ENCODE data around the gene STS. TPM values are rescaled to one million over a fixed set of nuclear protein-coding genes. Genes with fewer than 3 reads are reported as not detected.
A peak's percentile ranks its signal among the peaks of the same experiment; 100 is the strongest.

The STS gene, protein sequence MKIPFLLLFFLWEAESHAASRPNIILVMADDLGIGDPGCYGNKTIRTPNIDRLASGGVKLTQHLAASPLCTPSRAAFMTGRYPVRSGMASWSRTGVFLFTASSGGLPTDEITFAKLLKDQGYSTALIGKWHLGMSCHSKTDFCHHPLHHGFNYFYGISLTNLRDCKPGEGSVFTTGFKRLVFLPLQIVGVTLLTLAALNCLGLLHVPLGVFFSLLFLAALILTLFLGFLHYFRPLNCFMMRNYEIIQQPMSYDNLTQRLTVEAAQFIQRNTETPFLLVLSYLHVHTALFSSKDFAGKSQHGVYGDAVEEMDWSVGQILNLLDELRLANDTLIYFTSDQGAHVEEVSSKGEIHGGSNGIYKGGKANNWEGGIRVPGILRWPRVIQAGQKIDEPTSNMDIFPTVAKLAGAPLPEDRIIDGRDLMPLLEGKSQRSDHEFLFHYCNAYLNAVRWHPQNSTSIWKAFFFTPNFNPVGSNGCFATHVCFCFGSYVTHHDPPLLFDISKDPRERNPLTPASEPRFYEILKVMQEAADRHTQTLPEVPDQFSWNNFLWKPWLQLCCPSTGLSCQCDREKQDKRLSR
- total RNA-seq = 2.4 and 2.9 TPM in 2 replicates

DNA sequence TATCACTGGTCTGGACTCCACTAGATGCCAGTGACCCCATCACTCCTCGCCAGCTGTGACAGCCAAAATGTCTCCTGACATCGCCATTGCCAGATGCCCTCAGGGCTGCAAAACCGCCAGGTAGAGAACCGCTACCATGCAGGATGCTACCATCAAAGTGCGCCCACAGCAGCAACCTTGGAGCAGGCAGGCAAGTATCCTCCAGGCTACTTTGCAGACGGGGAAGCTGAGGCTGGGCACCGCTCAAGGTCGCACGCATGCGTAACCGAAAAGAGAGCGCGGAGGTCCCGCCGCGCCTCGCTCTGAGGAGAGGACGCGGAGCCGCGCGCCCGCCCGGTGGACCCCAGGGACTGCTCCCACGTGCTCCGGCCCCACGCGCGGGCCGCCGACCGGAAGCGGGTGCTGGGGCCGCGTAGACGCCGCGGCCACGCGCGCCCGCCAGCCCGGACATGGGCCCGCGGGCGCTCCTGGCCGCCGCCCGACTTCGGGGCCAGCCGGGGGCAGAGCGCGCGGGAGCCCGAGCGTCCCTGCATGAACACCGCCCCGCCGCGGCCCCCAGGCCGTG is at the start of gene STS:
Gene STS, plus strand, starts transcription at position 300 of the 565 bp plus-strand sequence. CDS start 105,488 bp downstream, outside the sequence.
- Histone ChIP-seq H3K27me3 (ENCODE audit: control insufficient read depth, insufficient read depth, low read length) (no peaks in the 10 kb centered on the region), H3K4me3 (ENCODE audit: low read depth, low read length) (peak within 1 kb of the TSS; percentile 94), H3K36me3 (ENCODE audit: control insufficient read depth, insufficient read depth, low read length) (no peaks in the 10 kb centered on the region)
- no peak for DNase-seq (ENCODE audit: low read depth)
- TF ChIP-seq, protein P1, sequence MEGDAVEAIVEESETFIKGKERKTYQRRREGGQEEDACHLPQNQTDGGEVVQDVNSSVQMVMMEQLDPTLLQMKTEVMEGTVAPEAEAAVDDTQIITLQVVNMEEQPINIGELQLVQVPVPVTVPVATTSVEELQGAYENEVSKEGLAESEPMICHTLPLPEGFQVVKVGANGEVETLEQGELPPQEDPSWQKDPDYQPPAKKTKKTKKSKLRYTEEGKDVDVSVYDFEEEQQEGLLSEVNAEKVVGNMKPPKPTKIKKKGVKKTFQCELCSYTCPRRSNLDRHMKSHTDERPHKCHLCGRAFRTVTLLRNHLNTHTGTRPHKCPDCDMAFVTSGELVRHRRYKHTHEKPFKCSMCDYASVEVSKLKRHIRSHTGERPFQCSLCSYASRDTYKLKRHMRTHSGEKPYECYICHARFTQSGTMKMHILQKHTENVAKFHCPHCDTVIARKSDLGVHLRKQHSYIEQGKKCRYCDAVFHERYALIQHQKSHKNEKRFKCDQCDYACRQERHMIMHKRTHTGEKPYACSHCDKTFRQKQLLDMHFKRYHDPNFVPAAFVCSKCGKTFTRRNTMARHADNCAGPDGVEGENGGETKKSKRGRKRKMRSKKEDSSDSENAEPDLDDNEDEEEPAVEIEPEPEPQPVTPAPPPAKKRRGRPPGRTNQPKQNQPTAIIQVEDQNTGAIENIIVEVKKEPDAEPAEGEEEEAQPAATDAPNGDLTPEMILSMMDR (IDR thresholded peaks at IDR 0.05; ENCODE audit: insufficient read depth, low read length, poor library complexity, severe bottlenecking) = no peak

DNA sequence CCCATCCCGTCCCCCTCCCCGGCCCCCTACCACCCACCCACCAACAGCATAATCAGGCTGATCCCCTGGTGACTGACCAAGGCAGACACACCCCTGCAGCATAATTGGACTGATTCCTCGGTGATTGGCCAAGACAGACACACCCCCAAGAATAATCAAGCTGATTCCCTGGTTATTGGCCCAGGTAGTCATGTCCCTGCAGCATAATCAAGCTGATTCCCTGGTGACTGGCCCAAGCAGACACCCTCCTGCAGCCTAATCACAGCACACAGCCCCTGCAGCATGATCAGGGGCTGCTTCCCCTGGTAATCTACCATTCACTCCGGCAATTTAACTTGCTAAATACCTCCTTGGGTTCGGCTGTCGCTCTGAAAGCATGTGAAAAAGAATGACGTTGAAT is 47.5 kb upstream of the STS start:
- Histone ChIP-seq H3K4me3 (ENCODE audit: low read depth, low read length) (no peak overlapping the region), H3K36me3 (ENCODE audit: control insufficient read depth, insufficient read depth, low read length) (no peaks in the 10 kb centered on the region), H3K27me3 (ENCODE audit: control insufficient read depth, insufficient read depth, low read length) (no peaks in the 10 kb centered on the region)
- no peak for DNase-seq (ENCODE audit: low read depth)
- TF ChIP-seq, protein P1 (IDR thresholded peaks at IDR 0.05; ENCODE audit: insufficient read depth, low read length, poor library complexity, severe bottlenecking) = no peak

DNA sequence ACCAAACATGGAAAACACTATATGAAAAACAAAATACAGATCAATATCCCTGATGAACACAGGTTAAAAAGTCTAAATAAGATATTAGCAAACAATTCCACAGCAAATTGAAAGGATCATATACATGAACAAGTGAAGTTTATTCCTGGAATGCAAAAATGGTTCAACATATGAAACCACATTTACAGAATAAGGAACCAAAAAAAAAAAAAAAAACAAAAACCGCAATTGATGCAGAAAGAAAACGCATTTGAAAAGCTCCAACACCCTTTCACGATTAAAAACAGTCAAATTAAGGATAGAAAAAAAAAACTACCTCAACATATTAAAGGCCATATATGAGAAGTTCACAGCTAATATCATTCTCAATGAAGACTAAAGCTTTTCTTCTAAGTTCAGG is 45.4 kb upstream of the STS start:
- no peaks in the 10 kb centered on the region for H3K27me3 ChIP-seq (ENCODE audit: control insufficient read depth, insufficient read depth, low read length)
- H3K36me3 ChIP-seq (ENCODE audit: control insufficient read depth, insufficient read depth, low read length) = no peaks in the 10 kb centered on the region
- no peak overlapping the region for H3K4me3 ChIP-seq (ENCODE audit: low read depth, low read length)
- DNase-seq (ENCODE audit: low read depth) = no peak
- TF ChIP-seq, protein P1 (IDR thresholded peaks at IDR 0.05; ENCODE audit: insufficient read depth, low read length, poor library complexity, severe bottlenecking) = no peak

DNA sequence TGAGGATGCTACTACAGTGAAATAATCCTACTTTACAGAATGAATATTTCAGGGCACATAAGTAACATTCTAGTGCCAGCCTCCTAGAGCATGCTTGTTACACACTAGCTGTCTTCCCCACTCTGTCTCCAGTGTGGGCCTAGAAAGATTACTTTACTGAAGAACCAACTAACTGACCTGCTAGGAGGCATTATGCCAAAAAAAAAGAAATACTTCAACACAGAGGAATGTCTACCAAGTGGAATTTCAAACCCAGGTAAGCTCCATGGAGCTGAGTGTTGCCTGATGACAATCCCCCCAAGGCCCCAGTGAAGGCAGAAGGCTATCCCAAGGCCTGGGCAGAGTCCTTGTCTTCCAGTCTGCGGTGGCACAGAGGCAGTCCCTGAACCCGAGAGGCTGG is 40.9 kb upstream of the STS start:
- Histone ChIP-seq H3K36me3 (ENCODE audit: control insufficient read depth, insufficient read depth, low read length) (no peaks in the 10 kb centered on the region), H3K27me3 (ENCODE audit: control insufficient read depth, insufficient read depth, low read length) (no peaks in the 10 kb centered on the region), H3K4me3 (ENCODE audit: low read depth, low read length) (no peak overlapping the region)
- DNase-seq (ENCODE audit: low read depth) = no peak
- TF ChIP-seq, protein P1 (IDR thresholded peaks at IDR 0.05; ENCODE audit: insufficient read depth, low read length, poor library complexity, severe bottlenecking) = no peak

DNA sequence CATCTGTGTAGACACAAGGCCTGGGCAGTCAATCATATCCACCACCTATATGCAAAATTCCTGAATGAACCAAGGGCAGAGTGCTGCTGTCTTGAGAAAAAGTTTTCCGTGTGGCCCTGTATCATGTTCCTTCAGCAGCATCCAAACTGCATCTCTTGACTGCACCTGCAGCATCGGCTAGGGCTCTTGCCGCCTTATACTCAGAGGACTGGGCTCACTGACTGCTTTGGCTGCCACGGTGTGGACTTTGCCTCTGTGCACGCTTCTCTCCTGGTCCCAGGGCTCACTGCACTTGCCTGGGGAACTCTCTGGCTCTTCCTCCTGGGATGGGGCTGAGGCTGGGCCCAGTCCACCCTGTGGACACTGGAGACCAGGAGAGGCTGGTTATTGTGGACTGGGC is 39.5 kb upstream of the STS start:
- no peak for DNase-seq (ENCODE audit: low read depth)
- TF ChIP-seq, protein P1 (IDR thresholded peaks at IDR 0.05; ENCODE audit: insufficient read depth, low read length, poor library complexity, severe bottlenecking) = no peak
- no peaks in the 10 kb centered on the region for H3K36me3 ChIP-seq (ENCODE audit: control insufficient read depth, insufficient read depth, low read length)
- H3K4me3 ChIP-seq (ENCODE audit: low read depth, low read length) = no peak overlapping the region
- H3K27me3 ChIP-seq (ENCODE audit: control insufficient read depth, insufficient read depth, low read length) = no peaks in the 10 kb centered on the region
